Right lobe of liver (tissue), 4 donors: Measurements from ENCODE around the gene GADL1.

Experiments
- POLR2A ChIP-seq: fragments of 450-650 bp; IDR thresholded peaks from one replicate; pipeline ENCODE4 v1.6.1; 2017; ENCODE audit warnings: antibody characterized with exemption, mild to moderate bottlenecking
- TF ChIP-seq, protein P1 (sequence below), 4 donors: fragments of 200-600 bp in 3 of 4; fragments of 450-650 bp in 1 of 4; IDR thresholded peaks; one replicate each; pipeline versions ENCODE4 v1.5.1 to v1.8.0; 2016 to 2022; ENCODE audit warnings: antibody characterized with exemption in 4 of 4, mild to moderate bottlenecking in 2 of 4
- donor health status: DM: no; HTN: no; CAD: no.
- donor health status: DM: no; HTN: no; CAD: no.
- donor health status: DM: no; HTN: yes; CAD: no.

- TF ChIP-seq, protein P1, sequence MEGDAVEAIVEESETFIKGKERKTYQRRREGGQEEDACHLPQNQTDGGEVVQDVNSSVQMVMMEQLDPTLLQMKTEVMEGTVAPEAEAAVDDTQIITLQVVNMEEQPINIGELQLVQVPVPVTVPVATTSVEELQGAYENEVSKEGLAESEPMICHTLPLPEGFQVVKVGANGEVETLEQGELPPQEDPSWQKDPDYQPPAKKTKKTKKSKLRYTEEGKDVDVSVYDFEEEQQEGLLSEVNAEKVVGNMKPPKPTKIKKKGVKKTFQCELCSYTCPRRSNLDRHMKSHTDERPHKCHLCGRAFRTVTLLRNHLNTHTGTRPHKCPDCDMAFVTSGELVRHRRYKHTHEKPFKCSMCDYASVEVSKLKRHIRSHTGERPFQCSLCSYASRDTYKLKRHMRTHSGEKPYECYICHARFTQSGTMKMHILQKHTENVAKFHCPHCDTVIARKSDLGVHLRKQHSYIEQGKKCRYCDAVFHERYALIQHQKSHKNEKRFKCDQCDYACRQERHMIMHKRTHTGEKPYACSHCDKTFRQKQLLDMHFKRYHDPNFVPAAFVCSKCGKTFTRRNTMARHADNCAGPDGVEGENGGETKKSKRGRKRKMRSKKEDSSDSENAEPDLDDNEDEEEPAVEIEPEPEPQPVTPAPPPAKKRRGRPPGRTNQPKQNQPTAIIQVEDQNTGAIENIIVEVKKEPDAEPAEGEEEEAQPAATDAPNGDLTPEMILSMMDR (IDR thresholded peaks at IDR 0.05), result no peak
- no peak for TF ChIP-seq POLR2A
Measured at GRCh38 chr3:30875505-30875904, 19.0 kb downstream of the GADL1 start.
